B cell (primary cell): ENCODE results near the gene TRMT112. TPM values are rescaled to one million over a fixed set of nuclear protein-coding genes. Genes with fewer than 3 reads are reported as not detected.

Source experiments
- ATAC-seq: fragments of 200-7000 bp; cut with Tn5 transposase; one replicate; pipeline ENCODE4 v1.10.0; 2021; ENCODE audit warnings: low read depth, mild to moderate bottlenecking, moderate number of reproducible peaks, moderate library complexity
- CTCF ChIA-PET: fragments of 350-600 bp; sonication (Branson Sonifier 250); formaldehyde crosslinking; loops from one replicate; lab custom pipeline; 2021; ENCODE audit warnings: antibody characterized with exemption, inconsistent platforms; lab: Charles Lee
- POLR2A ChIA-PET: fragments of 350-600 bp; sonication (Branson Sonifier 250); formaldehyde crosslinking; loops from one replicate; lab custom pipeline; 2021; ENCODE audit warnings: antibody characterized with exemption; lab: Charles Lee
- DNase-seq: peaks from one replicate; pipeline ENCODE4 v3.0.0; 2013
- H2AFZ ChIP-seq: 2 replicates; pipeline ENCODE4 v1.6.1; 2012; ENCODE audit warnings: mild to moderate bottlenecking, low read depth, low read length; ENCODE audit not compliant: insufficient read depth, poor library complexity, severe bottlenecking
- H3K27ac ChIP-seq, 2 donors: 1 replicate in 1 of 2; 2 replicates in 1 of 2; pipeline ENCODE4 v1.5.1; 2012 to 2013; ENCODE audit warnings: low read length in 2 of 2, mild to moderate bottlenecking in 2 of 2, moderate library complexity in 1 of 2
- H3K27me3 ChIP-seq, 4 experiments: fragments of 200-600 bp in 1 of 4; sonication (generic) in 1 of 4; replicated peaks in 1 of 4; 1 replicate in 2 of 4; 2 replicates in 2 of 4; pipeline versions ENCODE4 v1.6.1 to v1.7.0; 2013 to 2016; ENCODE audit warnings: low read length in 3 of 4, mild to moderate bottlenecking in 2 of 4, mixed read lengths in 1 of 4, moderate library complexity in 1 of 4; ENCODE audit not compliant: insufficient read depth in 4 of 4, control insufficient read depth in 3 of 4; ENCODE audit errors: control extremely low read depth in 1 of 4
- H3K36me3 ChIP-seq, 2 experiments: replicated peaks in 1 of 2; 1 replicate in 1 of 2; 2 replicates in 1 of 2; pipeline versions ENCODE4 v1.6.1 to v1.7.1; 2013; ENCODE audit warnings: low read length in 1 of 2; ENCODE audit not compliant: insufficient read depth in 2 of 2, control insufficient read depth in 1 of 2; ENCODE audit errors: control extremely low read depth in 1 of 2, extremely low read depth in 1 of 2
- H3K4me1 ChIP-seq, 2 donors: fragments of 200-600 bp in 1 of 2; sonication (generic) in 1 of 2; 1 replicate in 1 of 2; 2 replicates in 1 of 2; pipeline versions ENCODE4 v1.5.1 to v1.6.1; 2013 to 2017; ENCODE audit warnings: low read length in 2 of 2; ENCODE audit not compliant: control insufficient read depth in 2 of 2, insufficient read depth in 2 of 2
- H3K4me2 ChIP-seq: replicated peaks from 2 replicates; pipeline ENCODE3; 2012; ENCODE audit warnings: mild to moderate bottlenecking, low read depth, low read length; ENCODE audit not compliant: poor library complexity, severe bottlenecking
- H3K4me3 ChIP-seq, 5 experiments: fragments of 200-600 bp in 1 of 5; sonication (generic) in 1 of 5; 1 replicate in 3 of 5; 2 replicates in 2 of 5; pipeline versions ENCODE4 v1.5.1 to v1.7.0; 2011 to 2016; ENCODE audit warnings: low read length in 4 of 5, mild to moderate bottlenecking in 4 of 5, low read depth in 2 of 5, control low read depth in 1 of 5, moderate library complexity in 1 of 5; ENCODE audit not compliant: insufficient read depth in 1 of 5; ENCODE audit errors: control extremely low read depth in 1 of 5, extremely low read depth in 1 of 5
- H3K79me2 ChIP-seq: fragments of 200-600 bp; sonication (generic); one replicate; pipeline ENCODE4 v1.6.0; 2016; ENCODE audit warnings: low read length; ENCODE audit not compliant: control insufficient read depth, insufficient read depth
- H3K9ac ChIP-seq: fragments of 200-600 bp; sonication (generic); 2 replicates; pipeline ENCODE4 v1.6.1; 2017; ENCODE audit warnings: mild to moderate bottlenecking, low read length, moderate library complexity
- H3K9me3 ChIP-seq, 3 donors: one replicate each; pipeline versions ENCODE4 v1.6.1 to v1.7.1; 2013; ENCODE audit warnings: low read length in 2 of 3; ENCODE audit not compliant: control insufficient read depth in 2 of 3, insufficient read depth in 1 of 3; ENCODE audit errors: control extremely low read depth in 1 of 3
- H4K20me1 ChIP-seq: 2 replicates; pipeline ENCODE4 v1.6.0; 2012; ENCODE audit warnings: mild to moderate bottlenecking, low read length; ENCODE audit not compliant: insufficient read depth, control insufficient read depth, poor library complexity, severe bottlenecking
- H3K27ac Mint-ChIP-seq: one replicate; pipeline ENCODE4 v1.8.0; 2021; ENCODE audit warnings: mixed read lengths
- H3K27me3 Mint-ChIP-seq: one replicate; pipeline ENCODE4 v1.8.0; 2021; ENCODE audit warnings: mixed read lengths
- H3K4me1 Mint-ChIP-seq: one replicate; pipeline ENCODE4 v1.8.0; 2021; ENCODE audit warnings: mixed read lengths
- H3K4me3 Mint-ChIP-seq: one replicate; pipeline ENCODE4 v1.8.0; 2021; ENCODE audit warnings: mixed read lengths
- H3K9me3 Mint-ChIP-seq: one replicate; pipeline ENCODE4 v1.8.0; 2022; ENCODE audit warnings: mixed read lengths; ENCODE audit not compliant: insufficient read depth
- CTCF ChIP-seq: fragments of 200-600 bp; IDR thresholded peaks from one replicate; pipeline ENCODE4 v1.8.0; 2022; ENCODE audit warnings: antibody characterized with exemption, mild to moderate bottlenecking
- EZH2 ChIP-seq: IDR thresholded peaks from 2 replicates; pipeline ENCODE4 v1.6.1; 2012; ENCODE audit warnings: borderline replicate concordance, low read depth, mild to moderate bottlenecking, moderate library complexity, low read length; ENCODE audit not compliant: insufficient read depth, poor library complexity, severe bottlenecking
- WGBS: methylation state at CpG from one replicate; pipeline ENCODE4 v1.1.5; 2013; ENCODE audit warnings: missing lambda C conversion rate; ENCODE audit not compliant: insufficient coverage; 5-methylcytosine and 5-hydroxymethylcytosine counted together
- intact Hi-C: fragments of 100-400 bp; cut with micrococcal nuclease; formaldehyde crosslinking; loops from one replicate; pipeline ENCODE4 v1.10.0; 2022
- polyA plus RNA-seq: library from polyadenylated mRNA; depleted of rRNA; stranded (reverse); fragments of >200 nt; gene quantifications from 2 replicates; pipeline ENCODE4 v1.2.3, GENCODE V29; 2012
- total RNA-seq, 2 donors: library from RNA; stranded (reverse); fragments of 120-200 nt in 1 of 2; gene quantifications; 1 replicate in 1 of 2; 2 replicates in 1 of 2; pipeline versions ENCODE4 v1.2.3 to v1.2.4, GENCODE V29; 2013 to 2022

The TRMT112 gene
- total and polyA plus RNA-seq, 2 donors (not counting 1 experiment from before 2014, with no cell fraction given), result 133 to 231 TPM

- H3K9me3 Mint-ChIP-seq, result no peaks in the 10 kb centered on the region
- no peak overlapping the region for H3K4me3 ChIP-seq
- peaks cover 36% of the 10 kb centered on the region for H3K4me1 Mint-ChIP-seq
- no peak overlapping the region for H3K27ac Mint-ChIP-seq
- CTCF ChIA-PET, result interaction anchor here (0.7 to 5.8 kb wide), 25 partner anchors 13 to 1550 kb away, joined by 3 to 243 read pairs (median 6); partner anchors contain the start of genes BAD, CCDC88B, FERMT3 and GPR137
- ATAC-seq (no peak), DNase-seq (no peak)
- H3K4me3 Mint-ChIP-seq, result peak overlapping the region; percentile 44
- peaks cover 32 to 54% of the 10 kb centered on the region in 2 donors for H3K4me1 ChIP-seq
- intact Hi-C loops, result loop anchor here (1.0 to 10.0 kb wide), 3 partner anchors 52 to 469 kb away; partner anchors contain the start of genes MARK2 and PLCB3
- peaks cover 14% of the 10 kb centered on the region for H3K27me3 Mint-ChIP-seq
- H4K20me1 ChIP-seq, result peaks cover 30% of the 10 kb centered on the region
- H3K9ac ChIP-seq, result peak overlapping the region; percentile 87
- WGBS, result 84% methylated on average over 5 of the region's 13 CpGs
- POLR2A ChIA-PET, result interaction anchor here (0.7 to 3.5 kb wide), 7 partner anchors 14 to 118 kb away, joined by 3 to 21 read pairs (median 7); partner anchors contain the start of genes FERMT3, PRDX5, STIP1 and TRMT112
- TF ChIP-seq EZH2 (no peak), CTCF (no peak)
- peaks cover 0 to 20% (median 0%) of the 10 kb centered on the region in 3 donors for H3K9me3 ChIP-seq
- H3K27me3 ChIP-seq, result peaks cover 0 to 43% (median 19%) of the 10 kb centered on the region in 4 experiments
- peaks cover 0 to 6% of the 10 kb centered on the region in 2 experiments for H3K36me3 ChIP-seq
- peak overlapping the region in 1 of 2 donors; percentile 94 for H3K27ac ChIP-seq
- peak overlapping the region; percentile 97 for H3K4me2 ChIP-seq
- no peak overlapping the region for H2AFZ ChIP-seq
- peaks cover 25% of the 10 kb centered on the region for H3K79me2 ChIP-seq
These were observed 14.0 kb downstream of the TRMT112 start for GRCh38 chr11:64303109-64304031.
